Keratinocyte (primary cell): ENCODE results near the gene GRK1.
"Not testable (repeated sequence)": the region's sequence is repeated elsewhere in the genome, so short reads cannot be mapped to it uniquely, and the experiment has no call there.

Experiments used
- CTCF ChIP-seq, 3 experiments: IDR thresholded peaks in 1 of 3; conservative IDR thresholded peaks in 1 of 3; optimal IDR thresholded peaks in 1 of 3; 2 replicates in 2 of 3; 3 replicates in 1 of 3; pipeline versions ENCODE3 to v1.5.1; 2011; ENCODE audit warnings: low read length in 3 of 3, mild to moderate bottlenecking in 3 of 3, moderate library complexity in 2 of 3, control low read depth in 1 of 3, inconsistent platforms in 1 of 3; ENCODE audit not compliant: insufficient read depth in 2 of 3; ENCODE audit errors: extremely low read depth in 1 of 3
- EZH2 ChIP-seq: IDR thresholded peaks from one replicate; pipeline ENCODE4 v1.6.1; 2012; ENCODE audit warnings: inconsistent platforms, mild to moderate bottlenecking, low read length, moderate library complexity

GRCh38 chr13:113621986-113622550 is 45.0 kb upstream of the GRK1 start:
- not testable (repeated sequence) for TF ChIP-seq CTCF (optimal IDR thresholded peaks at IDR 0.05 in 1 of 3, IDR thresholded peaks at IDR 0.05 in 1 of 3, conservative IDR thresholded peaks at IDR 0.05 in 1 of 3; ENCODE audit: extremely low read depth in 1 of 3, insufficient read depth in 2 of 3, low read length in 3 of 3); EZH2
